Mucosa of descending colon (tissue), 3 donors: Measurements from ENCODE around the gene CLEC16A. TPM values are rescaled to one million over a fixed set of nuclear protein-coding genes. Genes with fewer than 3 reads are reported as not detected.

Experiments used
- ATAC-seq: fragments of 200-7000 bp; cut with Tn5 transposase; one replicate; pipeline ENCODE4 v1.9.1; 2020; ENCODE audit warnings: mild to moderate bottlenecking, moderate library complexity
- DNase-seq, 3 donors: peaks; one replicate each; pipeline ENCODE4 v3.0.0-alpha.2; 2020
- H3K36me3 ChIP-seq: fragments of 200-600 bp; one replicate; pipeline ENCODE4 v1.8.0; 2021; ENCODE audit warnings: low read depth, mild to moderate bottlenecking
- H3K4me1 ChIP-seq: fragments of 200-600 bp; one replicate; pipeline ENCODE4 v1.8.0; 2021; ENCODE audit warnings: low read depth, mild to moderate bottlenecking
- H3K4me3 ChIP-seq: fragments of 200-600 bp; one replicate; pipeline ENCODE4 v1.8.0; 2021; ENCODE audit warnings: mild to moderate bottlenecking
- H3K9me3 ChIP-seq: fragments of 200-600 bp; one replicate; pipeline ENCODE4 v1.8.0; 2021; ENCODE audit warnings: mild to moderate bottlenecking
- intact Hi-C, 2 donors: fragments of 100-400 bp; cut with DNase I in 1 of 2; cut with micrococcal nuclease in 1 of 2; formaldehyde crosslinking; loops; one replicate each; pipeline versions ENCODE4 v1.11.0 to v1.11.1; 2022; cut with DNase I, micrococcal nuclease
- total RNA-seq, 3 donors: library from RNA; stranded (reverse); fragmentation: NEBNext Ultra II Directional in 2 of 3; extraction: Animal tissue kit (Norgen Biotek cat#: 25700) in 2 of 3; gene quantifications; one replicate each; pipeline versions ENCODE4 v1.2.1 to v1.2.4, GENCODE V29; 2021 to 2023
- TF ChIP-seq, protein P1 (sequence below): fragments of 200-600 bp; IDR thresholded peaks from one replicate; pipeline ENCODE4 v1.8.0; 2022; ENCODE audit warnings: antibody characterized with exemption, mild to moderate bottlenecking
- donor health status: DM: no; HTN: no; CAD: no; lungs with moderate emphysema.
- donor health status: DM: no; HTN: no; CAD: no.
- donor health status: DM: no; HTN: yes; CAD: no.

The CLEC16A gene
- total RNA-seq, 3 donors from 2014 or later = 30.3 to 38.1 (median 37.1) TPM

DNA sequence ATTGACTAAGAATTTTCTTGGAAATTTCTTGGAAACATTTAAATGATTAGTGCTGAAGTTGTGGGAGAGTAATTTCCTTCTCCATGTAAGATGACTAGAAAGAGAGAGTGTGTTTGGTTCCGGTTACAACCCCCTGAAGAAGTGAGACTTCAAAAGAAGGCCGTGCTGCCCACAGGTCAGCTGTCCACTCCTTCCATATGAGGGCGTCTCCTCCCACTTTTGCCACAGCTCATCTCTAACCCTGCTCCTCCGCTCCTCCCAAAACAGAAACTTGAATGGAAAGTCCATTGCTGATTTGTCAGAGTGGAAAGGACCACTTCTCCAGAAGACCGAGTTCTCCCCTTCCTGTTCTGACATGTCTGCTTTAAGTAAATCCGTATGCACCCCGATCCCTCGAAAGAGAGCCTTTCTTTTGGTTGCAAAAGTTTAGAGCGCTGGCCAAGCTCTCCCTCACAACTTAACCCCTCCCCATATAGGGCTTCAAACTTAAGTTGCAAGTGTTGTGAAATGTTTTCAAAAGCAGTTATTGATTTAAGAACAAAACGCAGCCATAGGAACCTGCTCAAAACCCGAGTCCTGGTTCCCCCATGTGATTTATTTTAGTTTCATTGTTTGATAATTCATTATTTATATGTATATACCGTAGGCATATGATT lies 182.2 kb downstream of the CLEC16A start:
- ATAC-seq = no peak
- intact Hi-C loops = no loop called here
- no peak for DNase-seq
- Histone ChIP-seq H3K36me3 (no peaks in the 10 kb centered on the region), H3K9me3 (no peaks in the 10 kb centered on the region), H3K4me3 (no peak overlapping the region), H3K4me1 (no peaks in the 10 kb centered on the region)
- TF ChIP-seq, protein P1, sequence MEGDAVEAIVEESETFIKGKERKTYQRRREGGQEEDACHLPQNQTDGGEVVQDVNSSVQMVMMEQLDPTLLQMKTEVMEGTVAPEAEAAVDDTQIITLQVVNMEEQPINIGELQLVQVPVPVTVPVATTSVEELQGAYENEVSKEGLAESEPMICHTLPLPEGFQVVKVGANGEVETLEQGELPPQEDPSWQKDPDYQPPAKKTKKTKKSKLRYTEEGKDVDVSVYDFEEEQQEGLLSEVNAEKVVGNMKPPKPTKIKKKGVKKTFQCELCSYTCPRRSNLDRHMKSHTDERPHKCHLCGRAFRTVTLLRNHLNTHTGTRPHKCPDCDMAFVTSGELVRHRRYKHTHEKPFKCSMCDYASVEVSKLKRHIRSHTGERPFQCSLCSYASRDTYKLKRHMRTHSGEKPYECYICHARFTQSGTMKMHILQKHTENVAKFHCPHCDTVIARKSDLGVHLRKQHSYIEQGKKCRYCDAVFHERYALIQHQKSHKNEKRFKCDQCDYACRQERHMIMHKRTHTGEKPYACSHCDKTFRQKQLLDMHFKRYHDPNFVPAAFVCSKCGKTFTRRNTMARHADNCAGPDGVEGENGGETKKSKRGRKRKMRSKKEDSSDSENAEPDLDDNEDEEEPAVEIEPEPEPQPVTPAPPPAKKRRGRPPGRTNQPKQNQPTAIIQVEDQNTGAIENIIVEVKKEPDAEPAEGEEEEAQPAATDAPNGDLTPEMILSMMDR = no peak

- no peak for ATAC-seq
- no peaks in the 10 kb centered on the region for H3K4me1 ChIP-seq
Measured at GRCh38 chr16:11127610-11128195, 183.3 kb downstream of the CLEC16A start.

GRCh38 chr16:11128211-11129141 lies 184.1 kb downstream of the CLEC16A start:
- no peak overlapping the region for H3K4me3 ChIP-seq
- intact Hi-C loops = no loop called here
- no peak for DNase-seq
- H3K4me1 ChIP-seq = no peaks in the 10 kb centered on the region
- no peak for ATAC-seq
- TF ChIP-seq, protein P1 = no peak
- no peaks in the 10 kb centered on the region for H3K9me3 ChIP-seq
- no peaks in the 10 kb centered on the region for H3K36me3 ChIP-seq

More at GRCh38 chr16:11127610-11128195, 183.3 kb downstream of the CLEC16A start:
- TF ChIP-seq, protein P1 = no peak
- Histone ChIP-seq H3K4me3 (no peak overlapping the region), H3K9me3 (no peaks in the 10 kb centered on the region), H3K36me3 (no peaks in the 10 kb centered on the region)
- intact Hi-C loops = no loop called here
- no peak for DNase-seq

GRCh38 chr16:11129378-11129781 lies 185.0 kb downstream of the CLEC16A start:
- no peak for DNase-seq

GRCh38 chr16:11130978-11131665 lies 186.8 kb downstream of the CLEC16A start:
- Histone ChIP-seq H3K36me3 (no peaks in the 10 kb centered on the region), H3K9me3 (no peaks in the 10 kb centered on the region), H3K4me1 (no peaks in the 10 kb centered on the region), H3K4me3 (no peak overlapping the region)
- no peak for DNase-seq
- TF ChIP-seq, protein P1 = no peak
- intact Hi-C loops = loop anchor here in 1 of 2 donors (10.0 kb wide), 1 partner anchor 146 kb away; no protein-coding TSS in a partner anchor
- no peak for ATAC-seq

More at GRCh38 chr16:11129378-11129781, 185.0 kb downstream of the CLEC16A start:
- Histone ChIP-seq H3K4me3 (no peak overlapping the region), H3K9me3 (no peaks in the 10 kb centered on the region), H3K4me1 (no peaks in the 10 kb centered on the region), H3K36me3 (no peaks in the 10 kb centered on the region)
- ATAC-seq = no peak
- TF ChIP-seq, protein P1 = no peak
- intact Hi-C loops = no loop called here
